HL-60 (cell line): ENCODE results near the gene TMEM53.

Experiments used
- DNase-seq, 2 experiments: peaks; one replicate each; pipeline ENCODE4 v3.0.0-alpha.2; 2010 to 2020; ENCODE audit warnings: low read depth in 1 of 2, low spot score in 1 of 2
- H3K27ac ChIP-seq: fragments of 250-450 bp; sonication (Bioruptor Pico); replicated peaks from 2 replicates; pipeline ENCODE4 v1.5.1; 2020; ENCODE audit warnings: mild to moderate bottlenecking, moderate library complexity
- H3K27me3 ChIP-seq: fragments of 250-450 bp; sonication (Bioruptor Pico); 2 replicates; pipeline ENCODE4 v1.5.1; 2021; ENCODE audit warnings: mild to moderate bottlenecking, moderate library complexity; ENCODE audit not compliant: insufficient read depth, poor library complexity, severe bottlenecking
- H3K4me3 ChIP-seq: replicated peaks from 2 replicates; pipeline ENCODE4 v1.5.1; 2011; ENCODE audit warnings: mild to moderate bottlenecking, control low read depth, low read length; ENCODE audit not compliant: insufficient read depth
- GABPA ChIP-seq: IDR thresholded peaks from 2 replicates; pipeline ENCODE4 v1.6.1; 2012; ENCODE audit warnings: low read depth
- POLR2AphosphoS5 ChIP-seq: IDR thresholded peaks from 2 replicates; pipeline ENCODE4 v1.6.1; 2012; ENCODE audit warnings: low read depth
- SPI1 ChIP-seq: IDR thresholded peaks from 2 replicates; pipeline ENCODE4 v1.6.1; 2012; ENCODE audit warnings: low read depth, mild to moderate bottlenecking, borderline replicate concordance
- TF ChIP-seq, protein P1 (sequence below): IDR thresholded peaks from 2 replicates; pipeline ENCODE4 v1.6.1; 2012; ENCODE audit warnings: low read depth; ENCODE audit not compliant: insufficient replicate concordance
- TF ChIP-seq, protein P2 (sequence below): IDR thresholded peaks from one replicate; pipeline ENCODE4 v1.5.1; 2011; ENCODE audit warnings: low read length, control low read depth, inconsistent platforms; ENCODE audit not compliant: insufficient read depth

TMEM53 gene

DNA sequence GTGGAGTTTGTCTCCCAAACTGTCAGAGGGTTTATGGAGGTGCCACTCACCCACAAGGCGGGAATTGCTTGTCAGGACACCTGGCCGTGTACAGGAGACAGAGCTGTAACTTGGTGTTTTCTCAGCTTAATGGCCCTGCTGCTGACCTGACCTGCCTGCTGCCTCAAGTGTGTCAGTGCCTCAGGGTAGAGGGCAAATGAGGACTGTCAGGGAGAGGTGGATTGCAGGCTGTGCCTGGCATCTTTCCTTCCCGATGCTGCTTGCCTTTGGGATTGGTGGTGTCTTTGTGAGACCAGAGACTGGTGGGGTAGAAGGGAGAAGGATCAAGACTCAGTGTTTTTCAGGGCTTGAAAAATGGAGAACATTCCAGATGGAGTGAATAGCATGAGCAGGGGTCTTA, 31.4 kb downstream of the TMEM53 start:
- Histone ChIP-seq H3K27ac (no peak overlapping the region), H3K4me3 (no peak overlapping the region), H3K27me3 (no peaks in the 10 kb centered on the region)
- no peak for DNase-seq
- TF ChIP-seq GABPA (no peak), SPI1 (no peak), POLR2AphosphoS5 (no peak)
- TF ChIP-seq, protein P1, sequence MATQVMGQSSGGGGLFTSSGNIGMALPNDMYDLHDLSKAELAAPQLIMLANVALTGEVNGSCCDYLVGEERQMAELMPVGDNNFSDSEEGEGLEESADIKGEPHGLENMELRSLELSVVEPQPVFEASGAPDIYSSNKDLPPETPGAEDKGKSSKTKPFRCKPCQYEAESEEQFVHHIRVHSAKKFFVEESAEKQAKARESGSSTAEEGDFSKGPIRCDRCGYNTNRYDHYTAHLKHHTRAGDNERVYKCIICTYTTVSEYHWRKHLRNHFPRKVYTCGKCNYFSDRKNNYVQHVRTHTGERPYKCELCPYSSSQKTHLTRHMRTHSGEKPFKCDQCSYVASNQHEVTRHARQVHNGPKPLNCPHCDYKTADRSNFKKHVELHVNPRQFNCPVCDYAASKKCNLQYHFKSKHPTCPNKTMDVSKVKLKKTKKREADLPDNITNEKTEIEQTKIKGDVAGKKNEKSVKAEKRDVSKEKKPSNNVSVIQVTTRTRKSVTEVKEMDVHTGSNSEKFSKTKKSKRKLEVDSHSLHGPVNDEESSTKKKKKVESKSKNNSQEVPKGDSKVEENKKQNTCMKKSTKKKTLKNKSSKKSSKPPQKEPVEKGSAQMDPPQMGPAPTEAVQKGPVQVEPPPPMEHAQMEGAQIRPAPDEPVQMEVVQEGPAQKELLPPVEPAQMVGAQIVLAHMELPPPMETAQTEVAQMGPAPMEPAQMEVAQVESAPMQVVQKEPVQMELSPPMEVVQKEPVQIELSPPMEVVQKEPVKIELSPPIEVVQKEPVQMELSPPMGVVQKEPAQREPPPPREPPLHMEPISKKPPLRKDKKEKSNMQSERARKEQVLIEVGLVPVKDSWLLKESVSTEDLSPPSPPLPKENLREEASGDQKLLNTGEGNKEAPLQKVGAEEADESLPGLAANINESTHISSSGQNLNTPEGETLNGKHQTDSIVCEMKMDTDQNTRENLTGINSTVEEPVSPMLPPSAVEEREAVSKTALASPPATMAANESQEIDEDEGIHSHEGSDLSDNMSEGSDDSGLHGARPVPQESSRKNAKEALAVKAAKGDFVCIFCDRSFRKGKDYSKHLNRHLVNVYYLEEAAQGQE, result no peak
- TF ChIP-seq, protein P2, sequence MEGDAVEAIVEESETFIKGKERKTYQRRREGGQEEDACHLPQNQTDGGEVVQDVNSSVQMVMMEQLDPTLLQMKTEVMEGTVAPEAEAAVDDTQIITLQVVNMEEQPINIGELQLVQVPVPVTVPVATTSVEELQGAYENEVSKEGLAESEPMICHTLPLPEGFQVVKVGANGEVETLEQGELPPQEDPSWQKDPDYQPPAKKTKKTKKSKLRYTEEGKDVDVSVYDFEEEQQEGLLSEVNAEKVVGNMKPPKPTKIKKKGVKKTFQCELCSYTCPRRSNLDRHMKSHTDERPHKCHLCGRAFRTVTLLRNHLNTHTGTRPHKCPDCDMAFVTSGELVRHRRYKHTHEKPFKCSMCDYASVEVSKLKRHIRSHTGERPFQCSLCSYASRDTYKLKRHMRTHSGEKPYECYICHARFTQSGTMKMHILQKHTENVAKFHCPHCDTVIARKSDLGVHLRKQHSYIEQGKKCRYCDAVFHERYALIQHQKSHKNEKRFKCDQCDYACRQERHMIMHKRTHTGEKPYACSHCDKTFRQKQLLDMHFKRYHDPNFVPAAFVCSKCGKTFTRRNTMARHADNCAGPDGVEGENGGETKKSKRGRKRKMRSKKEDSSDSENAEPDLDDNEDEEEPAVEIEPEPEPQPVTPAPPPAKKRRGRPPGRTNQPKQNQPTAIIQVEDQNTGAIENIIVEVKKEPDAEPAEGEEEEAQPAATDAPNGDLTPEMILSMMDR, result no peak

DNA sequence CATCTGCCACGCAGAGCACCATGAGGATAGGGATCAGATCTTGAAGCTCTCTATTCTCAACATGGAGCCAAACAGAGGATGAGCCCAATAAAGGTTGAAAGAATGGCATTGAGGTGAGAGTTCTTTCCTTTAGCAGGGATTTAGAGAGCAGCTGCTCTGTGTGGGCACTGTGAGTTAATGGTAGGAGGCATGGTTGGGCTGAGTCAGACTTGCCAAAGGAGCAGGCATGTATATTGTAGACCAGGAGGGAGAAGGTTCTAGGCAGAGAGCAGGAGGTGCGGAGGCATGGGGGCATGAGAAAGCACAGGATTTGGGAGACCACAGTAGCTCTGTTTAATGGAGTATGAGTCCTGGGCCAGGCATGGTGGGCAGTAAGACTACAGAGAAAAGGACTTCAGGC, 32.0 kb downstream of the TMEM53 start:
- no peak for DNase-seq

DNA sequence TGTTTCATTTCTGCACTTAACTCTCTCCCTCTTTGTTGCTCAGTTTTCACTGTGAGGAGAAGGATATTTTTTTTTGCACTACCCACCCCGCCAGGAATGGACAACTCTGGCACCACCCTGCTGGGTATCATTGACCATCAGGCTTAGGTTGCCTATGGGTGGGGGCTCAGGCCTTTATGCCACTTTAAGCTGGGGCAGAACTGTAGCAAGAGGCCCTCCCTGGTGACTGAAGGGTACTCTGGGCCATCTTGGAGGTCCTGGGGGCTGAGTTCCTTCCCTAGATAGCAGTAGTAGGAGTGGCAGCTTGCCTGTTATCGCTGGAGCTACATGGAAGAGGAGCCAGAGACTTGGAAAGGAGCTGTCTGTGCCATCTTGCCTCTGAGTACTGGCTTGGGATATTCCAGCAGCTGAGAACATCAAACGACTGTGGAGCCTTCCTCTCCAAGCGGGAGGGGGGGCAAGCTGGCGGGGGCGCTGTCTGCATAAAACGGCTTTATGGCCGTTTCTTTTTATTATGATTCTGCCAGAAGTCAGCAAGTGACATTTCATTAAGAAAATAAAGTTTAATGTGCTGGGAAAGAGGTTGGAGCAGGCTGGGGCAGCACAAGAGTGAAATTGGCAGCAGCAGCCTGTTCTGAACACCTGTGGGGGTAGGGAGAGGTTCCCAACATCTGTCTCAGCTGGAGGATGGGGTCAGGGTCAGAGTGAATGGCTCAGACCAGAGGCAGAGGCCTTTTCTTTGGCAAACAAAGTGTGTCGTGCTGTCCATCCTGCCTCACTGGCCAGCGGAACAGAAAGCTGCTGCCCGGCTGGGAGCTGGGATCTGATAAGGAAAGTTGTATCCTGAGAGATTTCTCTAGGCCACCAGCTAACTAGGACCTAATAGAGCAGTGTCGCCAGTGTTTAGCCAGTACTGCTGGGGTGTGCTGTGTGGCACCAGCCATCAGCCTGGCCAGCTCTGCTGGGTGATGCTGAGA, 32.9 kb downstream of the TMEM53 start:
- no peak for TF ChIP-seq POLR2AphosphoS5
- TF ChIP-seq, protein P2, result no peak
- TF ChIP-seq, protein P1, result no peak
- TF ChIP-seq SPI1, result no peak
- no peak for TF ChIP-seq GABPA
- Histone ChIP-seq H3K4me3 (no peak overlapping the region), H3K27me3 (no peaks in the 10 kb centered on the region), H3K27ac (no peak overlapping the region)
- DNase-seq, result no peak

More for the DNA sequence above, 32.0 kb downstream of the TMEM53 start:
- TF ChIP-seq, protein P2, result no peak
- no peak for TF ChIP-seq SPI1
- no peak for TF ChIP-seq POLR2AphosphoS5
- TF ChIP-seq, protein P1, result no peak
- TF ChIP-seq GABPA, result no peak
- Histone ChIP-seq H3K27me3 (no peaks in the 10 kb centered on the region), H3K4me3 (no peak overlapping the region), H3K27ac (no peak overlapping the region)
